Activated CD8-positive, alpha-beta memory T cell treated with anti-CD3 and anti-CD28 coated beads, Interleukin-2, amount 10 ng/mL, durations not matched to agents 7 days and 5 days (primary cell): ENCODE data around the gene HUS1B. TPM values are rescaled to one million over a fixed set of nuclear protein-coding genes. Genes with fewer than 3 reads are reported as not detected.

Experiments used
- ATAC-seq: fragments of 150-1000 bp; cut with Tn5 transposase; one replicate; pipeline ENCODE4 v1.10.0; 2021; ENCODE audit warnings: moderate library complexity
- CTCF ChIA-PET: fragments of 350-600 bp; sonication (Branson Sonifier 250); formaldehyde crosslinking; loops from one replicate; lab custom pipeline; 2021; ENCODE audit warnings: antibody characterized with exemption; lab: Charles Lee
- DNase-seq: peaks from one replicate; pipeline ENCODE4 v3.0.0-alpha.2; 2020
- H3K27ac Mint-ChIP-seq: one replicate; pipeline ENCODE4 v1.8.0; 2021; ENCODE audit warnings: mild to moderate bottlenecking, mixed read lengths
- H3K27me3 Mint-ChIP-seq: one replicate; pipeline ENCODE4 v1.8.0; 2021; ENCODE audit warnings: mixed read lengths
- H3K36me3 Mint-ChIP-seq: one replicate; pipeline ENCODE4 v1.8.0; 2021; ENCODE audit warnings: mild to moderate bottlenecking, mixed read lengths
- H3K4me1 Mint-ChIP-seq: one replicate; pipeline ENCODE4 v1.8.0; 2021; ENCODE audit warnings: mixed read lengths
- H3K4me3 Mint-ChIP-seq: one replicate; pipeline ENCODE4 v1.8.0; 2021; ENCODE audit warnings: mild to moderate bottlenecking, moderate library complexity, mixed read lengths
- H3K9me3 Mint-ChIP-seq: one replicate; pipeline ENCODE4 v1.8.0; 2022; ENCODE audit warnings: low read depth, mixed read lengths
- total RNA-seq, 2 experiments: library from RNA; stranded (reverse); gene quantifications; one replicate each; pipeline ENCODE4 v1.2.3, GENCODE V29; 2021

Gene HUS1B
- total RNA-seq, 2 experiments from 2014 or later = 1.2 to 1.9 TPM

DNA sequence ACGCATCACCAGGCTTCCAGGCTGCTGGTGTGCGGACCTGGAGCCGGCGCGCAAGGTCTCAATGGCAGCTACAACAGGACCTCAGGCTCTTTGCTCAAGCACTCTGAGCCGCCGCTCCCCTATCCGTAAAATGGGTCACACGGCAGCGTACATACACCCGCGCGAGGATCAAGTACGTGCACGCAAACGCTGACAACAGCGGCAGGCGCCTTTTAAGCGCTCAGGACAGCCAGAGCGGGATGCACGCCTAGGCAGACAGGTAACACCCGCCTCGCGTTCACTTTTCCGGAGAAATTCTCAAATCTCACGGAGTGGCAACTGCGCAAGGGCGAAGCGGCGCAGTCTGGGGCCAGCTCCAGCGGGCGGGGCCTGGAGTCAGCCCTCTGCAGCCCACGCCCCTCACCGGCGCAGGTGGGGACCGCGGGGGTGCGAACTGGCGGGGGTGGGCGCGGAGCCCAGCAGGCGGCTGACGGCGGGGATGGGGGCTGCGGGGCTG is 35.5 kb upstream of the HUS1B start:
- peaks cover 8% of the 10 kb centered on the region for H3K36me3 Mint-ChIP-seq
- H3K4me1 Mint-ChIP-seq = peaks cover 32% of the 10 kb centered on the region
- peak overlapping the region; percentile 85 for H3K4me3 Mint-ChIP-seq
- H3K27me3 Mint-ChIP-seq = no peaks in the 10 kb centered on the region
- H3K27ac Mint-ChIP-seq = peak overlapping the region; percentile 87
- DNase-seq = peak; percentile 86
- no peaks in the 10 kb centered on the region for H3K9me3 Mint-ChIP-seq
- CTCF ChIA-PET = interaction anchor here (0.5 to 3.0 kb wide), 6 partner anchors 8 to 300 kb away, joined by 3 to 13 read pairs (median 4); no protein-coding TSS in a partner anchor
- peak; percentile 91 for ATAC-seq

DNA sequence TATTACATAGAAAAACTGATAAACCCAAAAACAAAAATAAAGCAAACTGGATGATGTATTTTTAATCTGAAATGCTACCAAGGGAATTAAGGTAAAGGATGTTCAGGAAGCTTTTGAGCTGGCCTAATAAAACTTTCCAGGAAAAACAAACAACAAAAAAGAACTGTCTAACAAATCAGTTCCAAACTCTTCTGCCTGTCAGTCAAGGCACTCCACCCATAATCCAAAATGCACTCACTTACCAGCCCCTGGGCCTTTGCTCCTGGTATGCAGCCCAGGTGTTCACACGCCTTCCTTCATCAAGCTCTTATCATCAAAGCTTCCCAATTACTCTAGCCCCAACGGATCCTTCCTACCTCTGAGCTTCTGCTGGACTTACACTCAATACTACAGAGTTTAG is 32.3 kb upstream of the HUS1B start:
- H3K9me3 Mint-ChIP-seq = no peaks in the 10 kb centered on the region

DNA sequence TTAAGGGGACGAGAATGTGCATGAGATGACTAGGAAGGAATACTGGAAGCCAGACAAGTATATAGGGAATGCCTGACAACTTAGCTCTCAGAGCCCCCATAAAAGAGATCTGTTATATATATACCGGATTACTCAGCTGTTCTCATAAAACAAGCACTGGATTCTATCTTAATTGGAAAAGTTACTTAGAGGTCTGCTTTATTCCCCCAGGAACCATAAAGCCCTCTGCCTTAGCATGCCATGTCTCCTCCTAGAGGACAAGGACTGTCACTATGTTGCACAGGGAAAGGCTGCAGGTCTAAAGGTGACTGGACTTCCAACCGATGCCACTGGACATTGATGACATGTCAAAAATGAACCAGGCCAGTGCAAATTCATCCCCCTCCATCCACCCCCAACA is 29.6 kb upstream of the HUS1B start:
- no peak overlapping the region for H3K4me3 Mint-ChIP-seq

More for the DNA sequence above, 32.3 kb upstream of the HUS1B start:
- Mint-ChIP-seq H3K27ac (no peak overlapping the region), H3K4me3 (no peak overlapping the region), H3K36me3 (peaks cover 11% of the 10 kb centered on the region), H3K27me3 (no peaks in the 10 kb centered on the region), H3K4me1 (peaks cover 42% of the 10 kb centered on the region)
- no peak for ATAC-seq
- CTCF ChIA-PET = interaction anchor here (0.9 kb wide), 1 partner anchor 15 kb away, joined by 3 read pairs; no protein-coding TSS in a partner anchor
- no peak for DNase-seq

DNA sequence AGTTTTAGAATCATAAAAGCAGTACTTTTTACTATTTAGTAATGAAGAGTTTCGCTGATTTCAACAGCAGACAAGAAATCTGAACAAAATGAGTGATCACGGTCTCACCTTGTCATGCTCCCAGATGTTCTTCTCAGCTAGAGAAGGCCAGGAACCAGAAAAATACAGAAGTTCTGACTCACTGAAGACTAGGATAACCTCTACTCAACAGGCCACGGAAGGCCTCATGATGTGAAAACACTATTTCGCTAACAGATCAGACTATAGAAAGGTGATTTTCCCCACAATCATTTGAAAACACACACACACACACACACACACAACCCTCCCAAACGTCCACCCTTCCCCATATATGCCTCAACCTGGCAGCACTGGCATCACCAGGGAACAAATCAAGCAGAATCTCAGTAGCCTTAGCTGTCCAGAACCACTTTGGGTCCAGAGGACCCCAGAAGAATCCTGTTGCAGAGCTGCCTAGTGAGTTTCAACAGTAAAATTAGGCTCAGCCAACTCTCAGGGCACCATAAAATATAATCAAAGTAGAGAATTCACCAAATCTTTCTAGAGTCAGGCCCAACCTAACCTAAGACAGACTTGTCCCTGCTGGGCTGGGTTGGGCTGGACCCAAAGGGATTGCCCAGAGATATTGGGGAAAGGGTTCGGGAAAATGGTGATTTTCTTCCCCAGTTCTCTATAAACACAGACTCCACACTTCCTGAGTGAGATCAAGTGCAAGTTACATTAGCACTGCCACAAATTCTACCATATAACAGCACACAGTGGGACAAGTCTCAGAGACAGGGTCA is 28.1 kb upstream of the HUS1B start:
- H3K36me3 Mint-ChIP-seq = peaks cover 9% of the 10 kb centered on the region
- H3K4me1 Mint-ChIP-seq = peaks cover 45% of the 10 kb centered on the region
- ATAC-seq = peak; percentile 85
- H3K27ac Mint-ChIP-seq = peak overlapping the region; percentile 87
- DNase-seq = no peak
- H3K9me3 Mint-ChIP-seq = no peaks in the 10 kb centered on the region
- CTCF ChIA-PET = interaction anchor here (0.6 kb wide), 1 partner anchor 7 kb away, joined by 3 read pairs; the partner anchor contains the start of gene EXOC2
- no peaks in the 10 kb centered on the region for H3K27me3 Mint-ChIP-seq
- peak overlapping the region; percentile 55 for H3K4me3 Mint-ChIP-seq

More for the DNA sequence above, 29.6 kb upstream of the HUS1B start:
- Mint-ChIP-seq H3K9me3 (no peaks in the 10 kb centered on the region), H3K36me3 (peaks cover 11% of the 10 kb centered on the region), H3K27me3 (no peaks in the 10 kb centered on the region), H3K4me1 (peaks cover 47% of the 10 kb centered on the region), H3K27ac (no peak overlapping the region)
- no peak for ATAC-seq
- CTCF ChIA-PET = no interaction called here
- DNase-seq = no peak

DNA sequence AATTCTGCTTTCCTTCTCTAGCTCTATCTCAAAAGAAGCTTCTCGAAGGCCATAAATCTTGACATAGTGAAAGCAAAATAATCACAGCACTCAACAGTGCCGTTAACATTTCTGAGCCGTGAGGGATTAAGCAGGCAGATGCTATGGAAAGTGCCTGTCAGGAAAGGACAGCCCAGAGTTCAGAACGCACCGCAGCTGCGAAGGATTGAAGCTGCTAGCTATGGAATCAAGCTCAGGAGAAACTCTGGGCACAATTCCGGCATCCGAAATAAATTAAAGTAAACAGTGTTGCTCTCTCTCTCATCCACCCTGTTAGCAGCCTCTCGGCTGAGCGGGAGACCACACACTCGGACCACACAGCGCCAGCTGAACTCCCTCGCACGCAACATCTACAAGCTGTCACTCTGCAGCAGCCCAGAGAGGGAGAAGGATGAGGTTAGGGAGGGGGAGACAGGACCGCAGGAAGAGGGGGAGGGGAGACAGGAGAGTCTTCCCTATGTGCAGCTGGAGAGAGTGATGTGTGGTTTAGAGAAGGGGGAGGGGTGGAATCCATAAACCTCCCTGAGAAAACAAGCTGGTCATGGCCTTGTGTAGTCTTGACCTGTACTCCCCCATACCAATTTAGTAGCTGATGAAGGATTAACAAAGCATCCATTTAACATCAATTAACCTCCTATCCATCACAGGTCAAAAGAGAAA is 27.0 kb upstream of the HUS1B start:
- peaks cover 39% of the 10 kb centered on the region for H3K4me1 Mint-ChIP-seq
- no peaks in the 10 kb centered on the region for H3K9me3 Mint-ChIP-seq
- H3K36me3 Mint-ChIP-seq = peaks cover 3% of the 10 kb centered on the region
- H3K4me3 Mint-ChIP-seq = peak overlapping the region; percentile 34
- no peaks in the 10 kb centered on the region for H3K27me3 Mint-ChIP-seq
- ATAC-seq (no peak), DNase-seq (no peak)
- CTCF ChIA-PET = interaction anchor here (0.6 to 1.2 kb wide), 3 partner anchors 9 to 90 kb away, joined by 3 to 4 read pairs (median 4); partner anchors contain the start of gene EXOC2
- H3K27ac Mint-ChIP-seq = peak overlapping the region; percentile 48

GRCh38 chr6:680666-681340 is 23.9 kb upstream of the HUS1B start:
- ATAC-seq (no peak), DNase-seq (no peak)
- CTCF ChIA-PET = interaction anchor here (1.2 to 1.3 kb wide), 3 partner anchors 31 to 50 kb away, joined by 3 to 4 read pairs (median 3); no protein-coding TSS in a partner anchor
- Mint-ChIP-seq H3K27me3 (no peaks in the 10 kb centered on the region), H3K27ac (no peak overlapping the region), H3K4me3 (no peak overlapping the region), H3K4me1 (peaks cover 39% of the 10 kb centered on the region), H3K9me3 (no peaks in the 10 kb centered on the region), H3K36me3 (peaks cover 8% of the 10 kb centered on the region)

GRCh38 chr6:680251-680650 is 23.4 kb upstream of the HUS1B start:
- no peaks in the 10 kb centered on the region for H3K9me3 Mint-ChIP-seq
- no peaks in the 10 kb centered on the region for H3K27me3 Mint-ChIP-seq
- H3K27ac Mint-ChIP-seq = no peak overlapping the region
- no peak overlapping the region for H3K4me3 Mint-ChIP-seq
- no peak for DNase-seq
- H3K36me3 Mint-ChIP-seq = peaks cover 6% of the 10 kb centered on the region
- peaks cover 36% of the 10 kb centered on the region for H3K4me1 Mint-ChIP-seq
- CTCF ChIA-PET = interaction anchor here (1.2 kb wide), 2 partner anchors 42 to 50 kb away, joined by 3 to 4 read pairs; no protein-coding TSS in a partner anchor
- ATAC-seq = no peak

DNA sequence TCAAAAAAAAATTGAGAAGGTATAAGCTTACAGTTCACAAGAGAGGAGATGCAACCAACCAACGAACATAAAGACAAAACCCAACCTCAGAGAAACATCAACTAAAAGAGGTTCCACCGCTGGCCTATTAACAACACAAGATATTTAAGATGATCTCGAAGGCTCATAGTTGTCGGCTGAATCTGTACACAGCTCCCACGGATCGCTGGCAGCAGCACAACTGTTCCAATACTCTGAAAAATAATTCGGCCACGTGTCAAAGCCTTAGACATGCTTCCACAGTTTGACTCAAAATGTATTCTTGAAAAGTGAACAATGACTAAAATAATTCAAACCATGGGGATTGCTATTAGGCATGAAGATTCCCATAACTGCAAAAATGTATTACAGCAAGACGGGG is 22.4 kb upstream of the HUS1B start:
- no peaks in the 10 kb centered on the region for H3K27me3 Mint-ChIP-seq
- CTCF ChIA-PET = no interaction called here
- peaks cover 39% of the 10 kb centered on the region for H3K4me1 Mint-ChIP-seq

GRCh38 chr6:678520-678919 is 21.6 kb upstream of the HUS1B start:
- Mint-ChIP-seq H3K27ac (no peak overlapping the region), H3K36me3 (peaks cover 12% of the 10 kb centered on the region), H3K4me1 (peaks cover 31% of the 10 kb centered on the region), H3K9me3 (no peaks in the 10 kb centered on the region), H3K4me3 (no peak overlapping the region), H3K27me3 (no peaks in the 10 kb centered on the region)
- DNase-seq = no peak
- ATAC-seq = no peak
- CTCF ChIA-PET = no interaction called here

More for the DNA sequence above, 22.4 kb upstream of the HUS1B start:
- ATAC-seq (no peak), DNase-seq (no peak)
- no peak overlapping the region for H3K27ac Mint-ChIP-seq
- no peak overlapping the region for H3K4me3 Mint-ChIP-seq
- no peaks in the 10 kb centered on the region for H3K9me3 Mint-ChIP-seq
- H3K36me3 Mint-ChIP-seq = peaks cover 10% of the 10 kb centered on the region

DNA sequence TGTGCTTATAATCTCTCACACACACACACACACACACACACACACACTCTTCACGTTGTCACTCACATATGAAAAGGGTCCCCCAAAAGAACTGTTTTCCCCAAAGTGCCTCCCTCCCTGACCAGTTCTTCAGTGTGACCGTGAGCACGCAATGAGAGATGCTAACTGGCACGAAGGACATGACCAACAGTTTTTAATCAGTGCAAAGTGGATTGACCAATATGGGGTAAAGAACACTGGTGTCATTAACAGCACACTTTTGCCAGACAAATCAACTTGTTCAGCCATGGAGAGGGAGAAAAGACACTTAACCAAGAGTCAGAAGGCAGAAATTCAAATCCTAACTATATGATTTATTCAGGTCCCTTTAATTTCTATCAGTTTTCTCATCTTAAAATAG is 21.0 kb upstream of the HUS1B start:
- Mint-ChIP-seq H3K27me3 (no peaks in the 10 kb centered on the region), H3K27ac (no peak overlapping the region), H3K4me3 (no peak overlapping the region), H3K36me3 (peaks cover 12% of the 10 kb centered on the region), H3K4me1 (peaks cover 26% of the 10 kb centered on the region), H3K9me3 (no peaks in the 10 kb centered on the region)
- CTCF ChIA-PET = no interaction called here
- no peak for ATAC-seq
- DNase-seq = no peak

GRCh38 chr6:674956-675355 is 18.1 kb upstream of the HUS1B start:
- ATAC-seq = no peak
- no peak overlapping the region for H3K27ac Mint-ChIP-seq
- CTCF ChIA-PET = no interaction called here
- no peaks in the 10 kb centered on the region for H3K27me3 Mint-ChIP-seq
- no peaks in the 10 kb centered on the region for H3K9me3 Mint-ChIP-seq
- peaks cover 20% of the 10 kb centered on the region for H3K36me3 Mint-ChIP-seq
- no peak for DNase-seq
- H3K4me1 Mint-ChIP-seq = peaks cover 10% of the 10 kb centered on the region
- no peak overlapping the region for H3K4me3 Mint-ChIP-seq

GRCh38 chr6:674406-674805 is 17.5 kb upstream of the HUS1B start:
- Mint-ChIP-seq H3K27ac (no peak overlapping the region), H3K4me3 (no peak overlapping the region), H3K36me3 (peaks cover 22% of the 10 kb centered on the region), H3K4me1 (peaks cover 10% of the 10 kb centered on the region), H3K9me3 (no peaks in the 10 kb centered on the region), H3K27me3 (no peaks in the 10 kb centered on the region)
- DNase-seq (no peak), ATAC-seq (no peak)
- CTCF ChIA-PET = interaction anchor here (0.7 kb wide), 1 partner anchor 15 kb away, joined by 3 read pairs; no protein-coding TSS in a partner anchor
